SJCRH30 (cell line): ENCODE measurements around the gene TRIOBP. TPM values are rescaled to one million over a fixed set of nuclear protein-coding genes. Genes with fewer than 3 reads are reported as not detected.
A peak's percentile ranks its signal among the peaks of the same experiment; 100 is the strongest.

Source experiments
- DNase-seq, 2 experiments: peaks; one replicate each; pipeline ENCODE4 v3.0.0-alpha.2; 2015 to 2020
- H3K27ac ChIP-seq: fragments of 250-450 bp; sonication (Bioruptor Pico); 2 replicates; pipeline ENCODE4 v1.5.1; 2020; ENCODE audit warnings: mild to moderate bottlenecking, moderate library complexity
- H3K27me3 ChIP-seq: fragments of 250-450 bp; sonication (Bioruptor Pico); 2 replicates; pipeline ENCODE4 v1.5.1; 2020; ENCODE audit warnings: mild to moderate bottlenecking, moderate library complexity
- H3K36me3 ChIP-seq: fragments of 250-450 bp; sonication (Bioruptor Pico); 2 replicates; pipeline ENCODE4 v1.5.1; 2020; ENCODE audit warnings: mild to moderate bottlenecking, moderate library complexity
- H3K4me1 ChIP-seq: fragments of 250-450 bp; sonication (Bioruptor Pico); 2 replicates; pipeline ENCODE4 v1.5.1; 2020; ENCODE audit warnings: mild to moderate bottlenecking, moderate library complexity
- H3K4me3 ChIP-seq: fragments of 250-450 bp; sonication (Bioruptor Pico); 2 replicates; pipeline ENCODE4 v1.5.1; 2020; ENCODE audit warnings: mild to moderate bottlenecking, moderate library complexity
- H3K9me3 ChIP-seq: fragments of 250-450 bp; sonication (Bioruptor Pico); replicated peaks from 2 replicates; pipeline ENCODE4 v1.5.1; 2020; ENCODE audit warnings: mild to moderate bottlenecking, moderate library complexity
- total RNA-seq: library from RNA; depleted of rRNA; stranded (reverse); fragments of >200 nt; shearing (Covaris generic); gene quantifications from 2 replicates; pipeline ENCODE4 v1.2.3, GENCODE V29; 2014

Gene TRIOBP
- total RNA-seq, 1 experiment from 2014 or later = 16.8 TPM

DNA sequence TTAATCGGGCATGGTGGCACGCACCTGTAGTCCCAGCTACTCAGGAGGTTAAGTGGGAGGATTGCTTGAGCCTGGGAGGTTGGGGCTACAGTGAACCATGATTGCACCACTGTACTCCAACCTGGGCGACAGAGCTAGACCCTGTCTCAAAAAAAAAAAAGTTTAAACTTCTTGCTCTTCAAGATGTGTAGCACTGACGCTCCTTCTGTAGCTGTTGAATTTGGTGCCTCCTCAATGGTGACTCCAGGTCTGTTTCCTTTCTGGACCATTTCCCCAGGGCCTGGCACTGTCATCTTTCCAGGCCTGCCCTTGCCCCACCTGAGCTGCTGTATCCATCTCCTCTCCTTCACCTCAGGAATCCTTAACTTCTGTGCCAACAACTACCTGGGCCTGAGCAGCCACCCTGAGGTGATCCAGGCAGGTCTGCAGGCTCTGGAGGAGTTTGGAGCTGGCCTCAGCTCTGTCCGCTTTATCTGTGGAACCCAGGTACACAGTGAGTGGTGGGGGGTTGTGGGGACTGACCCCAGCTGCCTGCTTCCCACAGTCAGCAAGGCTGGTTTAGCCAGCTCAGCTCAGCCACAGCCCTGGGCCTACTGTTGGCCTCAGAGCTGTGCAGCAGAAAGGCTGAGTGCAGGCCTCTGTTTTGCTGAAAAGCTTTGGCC lies 113.0 kb downstream of the TRIOBP start:
- no peak overlapping the region for H3K4me3 ChIP-seq
- H3K9me3 ChIP-seq = no peaks in the 10 kb centered on the region
- H3K4me1 ChIP-seq = peaks cover 4% of the 10 kb centered on the region; the same call in 1 of the 2 replicates
- no peak overlapping the region for H3K27ac ChIP-seq
- no peaks in the 10 kb centered on the region for H3K36me3 ChIP-seq
- H3K27me3 ChIP-seq = no peaks in the 10 kb centered on the region
- DNase-seq = no peak

DNA sequence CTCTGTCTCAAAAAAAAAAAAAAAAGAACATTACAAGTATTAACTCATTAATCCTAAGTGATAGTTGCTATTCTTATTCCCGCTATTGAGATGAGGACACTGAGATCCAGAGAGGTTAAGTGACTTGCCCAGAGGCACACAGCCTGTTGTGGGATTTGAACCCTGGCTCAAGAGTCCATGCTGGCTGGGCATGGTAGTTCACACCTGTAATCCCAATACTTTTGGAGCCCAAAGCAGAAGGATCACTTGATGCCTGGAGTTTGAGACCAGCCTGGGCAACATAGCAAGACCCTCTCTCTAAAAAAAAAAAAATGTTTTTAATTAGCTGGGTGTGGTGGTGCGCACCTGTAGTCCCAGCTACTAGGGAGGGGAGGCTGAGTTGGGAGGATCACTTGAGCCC lies 115.0 kb downstream of the TRIOBP start:
- H3K4me1 ChIP-seq = no peaks in the 10 kb centered on the region
- DNase-seq = no peak
- no peaks in the 10 kb centered on the region for H3K9me3 ChIP-seq
- no peak overlapping the region for H3K4me3 ChIP-seq
- no peak overlapping the region for H3K27ac ChIP-seq
- no peaks in the 10 kb centered on the region for H3K27me3 ChIP-seq
- H3K36me3 ChIP-seq = no peaks in the 10 kb centered on the region

DNA sequence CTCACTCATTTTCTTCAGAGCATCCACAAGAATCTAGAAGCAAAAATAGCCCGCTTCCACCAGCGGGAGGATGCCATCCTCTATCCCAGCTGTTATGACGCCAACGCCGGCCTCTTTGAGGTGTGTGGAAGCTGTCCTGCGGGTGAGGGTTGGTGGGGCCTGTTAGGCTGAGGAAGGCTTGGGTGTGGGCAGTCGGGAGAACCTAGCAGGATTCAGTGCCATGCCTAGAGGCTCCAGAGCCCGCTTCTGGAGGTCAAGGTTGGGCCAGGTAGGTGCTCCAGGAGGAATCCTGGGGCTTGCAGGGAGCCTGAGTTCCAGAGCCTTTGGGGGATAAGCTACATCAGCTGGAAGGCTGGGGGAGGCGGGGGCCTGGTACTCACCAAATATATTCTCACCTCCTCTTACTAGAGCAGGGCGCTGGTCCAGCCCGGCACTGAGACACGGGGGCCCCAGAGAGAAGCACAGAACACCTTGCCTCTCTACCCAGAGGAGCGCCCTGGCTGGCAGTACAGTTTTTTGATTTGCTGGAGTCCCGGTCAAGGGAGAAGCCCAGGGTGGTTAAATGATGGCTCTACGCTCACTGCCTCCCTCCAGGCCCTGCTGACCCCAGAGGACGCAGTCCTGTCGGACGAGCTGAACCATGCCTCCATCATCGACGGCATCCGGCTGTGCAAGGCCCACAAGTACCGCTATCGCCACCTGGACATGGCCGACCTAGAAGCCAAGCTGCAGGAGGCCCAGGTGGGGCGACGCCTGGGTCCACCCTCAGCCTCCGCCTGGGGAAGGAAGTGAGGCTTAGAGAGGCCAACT lies 116.2 kb downstream of the TRIOBP start:
- no peaks in the 10 kb centered on the region for H3K9me3 ChIP-seq
- H3K27ac ChIP-seq = no peak overlapping the region
- DNase-seq = no peak
- H3K27me3 ChIP-seq = no peaks in the 10 kb centered on the region
- H3K4me3 ChIP-seq = no peak overlapping the region
- H3K36me3 ChIP-seq = no peaks in the 10 kb centered on the region
- H3K4me1 ChIP-seq = no peaks in the 10 kb centered on the region

DNA sequence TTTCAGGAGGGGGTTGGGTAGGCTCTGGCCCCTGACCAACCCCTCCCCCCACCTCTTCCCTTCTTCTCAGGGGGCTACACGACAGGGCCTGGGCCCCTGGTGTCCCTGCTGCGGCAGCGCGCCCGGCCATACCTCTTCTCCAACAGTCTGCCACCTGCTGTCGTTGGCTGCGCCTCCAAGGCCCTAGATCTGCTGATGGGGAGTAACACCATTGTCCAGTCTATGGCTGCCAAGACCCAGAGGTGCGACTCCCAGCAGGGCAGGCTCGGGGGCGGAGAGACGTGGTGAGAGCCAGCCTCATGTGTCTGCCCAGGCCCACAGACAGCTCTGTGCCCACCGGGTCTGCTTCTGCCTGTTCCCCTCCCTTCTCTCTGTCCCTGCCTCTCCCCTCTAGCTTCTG lies 118.7 kb downstream of the TRIOBP start:
- Histone ChIP-seq H3K4me1 (no peaks in the 10 kb centered on the region), H3K27me3 (no peaks in the 10 kb centered on the region), H3K9me3 (no peaks in the 10 kb centered on the region), H3K4me3 (no peak overlapping the region), H3K27ac (no peak overlapping the region), H3K36me3 (no peaks in the 10 kb centered on the region)
- DNase-seq = no peak

DNA sequence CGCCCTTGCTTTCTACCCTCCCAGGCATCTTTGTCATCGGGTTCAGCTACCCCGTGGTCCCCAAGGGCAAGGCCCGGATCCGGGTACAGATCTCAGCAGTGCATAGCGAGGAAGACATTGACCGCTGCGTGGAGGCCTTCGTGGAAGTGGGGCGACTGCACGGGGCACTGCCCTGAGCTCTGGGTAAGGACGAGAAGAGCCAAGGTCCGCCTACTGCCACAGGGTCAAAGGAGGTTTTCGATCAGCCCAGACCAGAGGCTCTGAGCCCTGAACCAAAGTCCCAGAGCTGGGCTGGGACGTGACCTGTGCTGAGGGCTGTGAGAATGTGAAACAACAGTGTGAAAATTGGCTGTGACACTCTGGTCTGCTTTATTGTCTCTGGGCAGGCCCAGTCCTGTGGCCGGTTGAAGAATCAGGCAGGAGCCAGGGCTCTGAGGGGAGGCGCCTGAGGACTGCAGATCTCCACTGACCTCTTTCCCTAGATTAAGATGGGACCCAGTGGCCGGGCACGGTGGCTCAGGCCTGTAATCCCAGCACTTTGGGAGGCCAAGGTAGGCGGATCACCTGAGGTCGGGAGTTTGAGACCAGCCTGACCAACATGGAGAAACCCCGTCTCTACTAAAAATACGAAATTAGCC lies 119.8 kb downstream of the TRIOBP start:
- no peak for DNase-seq
- Histone ChIP-seq H3K4me3 (no peak overlapping the region), H3K9me3 (no peaks in the 10 kb centered on the region)

DNA sequence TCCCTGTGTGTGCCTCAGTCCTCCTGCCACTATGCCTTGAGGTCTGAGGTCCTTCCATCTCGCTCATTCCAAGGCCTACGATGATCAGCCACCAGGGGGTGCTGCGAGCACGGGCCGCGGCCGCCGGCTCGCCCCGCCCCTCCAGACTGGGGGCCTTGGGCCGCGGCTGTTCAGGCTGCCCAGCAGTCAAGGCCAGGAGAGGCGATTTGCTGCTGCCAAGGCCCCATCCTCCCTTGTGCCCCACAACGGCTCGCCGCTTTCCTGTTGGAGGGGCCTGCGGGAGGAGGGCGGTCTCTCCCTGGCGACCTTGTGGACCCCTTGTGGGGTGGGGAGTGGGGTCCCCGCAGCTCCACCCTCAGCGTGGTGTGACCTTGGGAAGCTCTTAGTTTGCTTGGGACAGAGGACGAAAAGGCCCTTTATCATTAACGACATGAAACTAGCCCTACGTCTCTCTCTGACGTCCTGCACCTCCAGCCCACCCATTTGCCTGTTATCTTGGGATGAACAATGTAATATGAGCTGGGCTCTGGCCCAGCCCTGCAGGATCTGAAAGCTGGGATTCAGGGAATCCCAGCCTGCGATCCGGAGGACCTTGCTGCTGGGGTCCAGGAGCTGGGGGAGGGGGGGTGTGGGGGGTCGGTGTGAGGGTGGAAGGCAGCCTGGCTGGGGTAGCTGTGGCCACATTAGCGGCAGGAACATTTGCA lies 121.0 kb downstream of the TRIOBP start:
- Histone ChIP-seq H3K27me3 (no peaks in the 10 kb centered on the region), H3K4me3 (peak overlapping the region; percentile 53), H3K27ac (peak overlapping the region; percentile 77), H3K36me3 (no peaks in the 10 kb centered on the region), H3K4me1 (peaks cover 6% of the 10 kb centered on the region; the same call in 1 of the 2 replicates), H3K9me3 (no peaks in the 10 kb centered on the region)
- DNase-seq = peak; percentile 83 to 90

More for the DNA sequence above, 119.8 kb downstream of the TRIOBP start:
- no peaks in the 10 kb centered on the region for H3K36me3 ChIP-seq
- H3K4me1 ChIP-seq = no peaks in the 10 kb centered on the region
- no peaks in the 10 kb centered on the region for H3K27me3 ChIP-seq
- H3K27ac ChIP-seq = no peak overlapping the region

DNA sequence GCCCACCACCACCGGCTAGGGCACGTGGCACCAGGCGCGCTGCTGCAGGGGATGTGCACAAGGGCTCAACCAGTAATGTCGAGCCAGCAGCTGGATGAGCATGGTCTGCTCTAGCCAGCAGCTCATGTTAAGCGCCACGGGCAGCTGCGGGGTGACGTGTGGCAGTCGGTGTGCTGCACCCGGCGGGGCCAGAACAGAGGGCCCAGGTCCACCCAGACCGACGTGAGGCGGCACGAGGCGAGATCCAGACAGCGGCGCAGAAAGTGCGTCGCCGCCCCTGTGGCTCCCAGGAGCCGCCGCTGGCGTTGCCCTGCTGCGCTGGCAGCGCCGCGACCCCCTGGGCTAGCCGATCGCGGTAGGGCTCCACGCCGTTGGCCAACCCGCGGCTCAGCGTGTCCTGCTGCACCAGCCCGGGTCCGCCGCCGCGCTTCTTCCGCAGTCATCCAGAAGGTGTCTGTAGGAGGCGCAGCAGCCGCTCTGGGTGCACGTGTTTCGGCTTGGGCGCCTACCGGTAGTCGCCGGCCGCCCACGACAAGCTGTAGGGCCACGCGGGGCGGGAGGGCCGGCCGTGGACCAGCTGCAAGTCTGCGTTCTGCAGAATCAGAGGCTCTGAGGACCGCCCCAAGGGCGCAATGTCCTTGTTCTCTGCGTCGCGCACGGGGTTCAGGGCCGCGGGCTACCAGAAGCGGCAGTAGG lies 121.7 kb downstream of the TRIOBP start:
- peak overlapping the region; percentile 77; the same call in 1 of the 2 replicates for H3K27ac ChIP-seq

DNA sequence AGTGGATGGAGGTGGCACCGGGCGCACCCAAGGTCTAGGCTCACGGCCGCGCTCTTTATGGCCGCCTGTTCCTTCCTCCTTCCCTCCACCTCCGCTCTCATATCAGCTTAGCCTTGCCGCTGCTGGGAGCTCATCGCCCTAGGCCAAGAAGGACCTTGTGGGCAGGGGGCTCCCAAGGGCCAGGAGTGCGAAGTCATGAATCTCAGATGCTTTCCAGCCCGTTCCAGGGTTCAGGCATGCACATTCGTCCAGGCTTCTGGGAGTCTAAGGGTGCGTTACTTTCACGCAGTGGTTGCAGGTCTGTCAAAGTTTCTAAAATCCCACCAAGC lies 122.2 kb downstream of the TRIOBP start:
- Histone ChIP-seq H3K36me3 (no peaks in the 10 kb centered on the region), H3K27me3 (no peaks in the 10 kb centered on the region), H3K4me3 (no peak overlapping the region), H3K9me3 (no peaks in the 10 kb centered on the region), H3K27ac (no peak overlapping the region), H3K4me1 (peaks cover 7% of the 10 kb centered on the region; the same call in 1 of the 2 replicates)
- no peak for DNase-seq

More for the DNA sequence above, 121.7 kb downstream of the TRIOBP start:
- Histone ChIP-seq H3K36me3 (no peaks in the 10 kb centered on the region), H3K9me3 (no peaks in the 10 kb centered on the region), H3K4me3 (peak overlapping the region; percentile 53), H3K4me1 (peaks cover 7% of the 10 kb centered on the region; the same call in 1 of the 2 replicates), H3K27me3 (no peaks in the 10 kb centered on the region)
- peak; percentile 79 to 80 for DNase-seq

DNA sequence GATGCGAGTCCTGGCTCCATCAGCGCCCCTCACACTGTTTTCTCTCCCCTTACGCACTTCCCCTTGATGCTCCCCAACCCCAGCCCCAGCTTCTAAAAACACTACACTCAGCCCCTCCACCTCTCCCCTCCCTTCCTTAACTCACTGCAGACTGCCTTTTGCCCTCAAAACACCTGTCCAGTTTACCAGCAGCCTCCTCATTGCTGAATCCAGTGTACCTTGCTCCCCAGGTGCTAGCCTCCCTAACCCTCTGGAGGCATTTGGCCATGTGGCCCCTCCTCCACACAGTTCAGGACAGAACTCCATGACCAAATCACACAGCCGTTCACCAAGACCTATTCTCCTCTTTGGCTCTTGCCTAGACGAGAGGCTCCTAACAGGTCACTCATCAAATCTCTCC lies 123.5 kb downstream of the TRIOBP start:
- H3K27ac ChIP-seq = no peak overlapping the region
- H3K9me3 ChIP-seq = no peaks in the 10 kb centered on the region
- H3K4me3 ChIP-seq = no peak overlapping the region
- DNase-seq = no peak
- no peaks in the 10 kb centered on the region for H3K27me3 ChIP-seq
- H3K36me3 ChIP-seq = no peaks in the 10 kb centered on the region
- peaks cover 7% of the 10 kb centered on the region; the same call in 1 of the 2 replicates for H3K4me1 ChIP-seq

DNA sequence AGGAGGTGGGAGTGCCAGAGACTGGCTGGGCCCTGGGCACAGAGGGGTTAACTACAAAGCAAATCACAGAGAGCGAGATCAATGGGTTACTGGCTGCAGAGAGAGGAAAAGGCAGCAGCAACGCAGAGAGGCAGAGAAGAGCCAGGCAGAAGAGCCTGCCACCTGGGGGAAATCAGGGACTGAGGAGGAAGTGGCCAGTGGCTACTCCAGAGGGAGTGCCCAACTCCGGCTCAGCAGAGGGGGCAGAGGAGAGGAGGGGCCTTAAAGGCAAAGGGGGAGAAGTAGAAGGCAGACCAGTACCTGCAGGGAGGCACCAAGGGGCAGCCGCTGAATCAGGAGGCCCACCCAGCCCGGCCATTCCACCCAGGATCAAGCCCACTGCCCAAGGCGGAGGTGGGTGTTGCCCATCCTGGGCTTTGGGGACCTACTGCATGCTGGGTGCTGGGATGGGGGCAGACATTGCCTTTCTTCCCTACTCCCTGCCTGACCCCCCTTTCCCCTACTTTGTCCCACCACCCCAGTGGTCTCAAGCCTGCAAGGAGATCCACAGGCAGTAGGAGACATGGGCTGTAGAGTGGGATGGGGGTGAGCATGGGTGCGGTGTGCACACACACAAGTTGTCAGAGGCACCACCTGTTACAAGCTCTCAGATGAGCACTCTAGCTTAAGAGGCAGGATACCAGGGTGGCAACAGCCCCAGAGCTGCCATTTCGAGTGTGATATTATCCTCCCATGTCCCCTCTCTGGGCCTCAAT lies 125.4 kb downstream of the TRIOBP start:
- Histone ChIP-seq H3K27me3 (no peaks in the 10 kb centered on the region), H3K27ac (no peak overlapping the region), H3K9me3 (no peaks in the 10 kb centered on the region), H3K4me3 (no peak overlapping the region), H3K4me1 (peaks cover 7% of the 10 kb centered on the region; the same call in 1 of the 2 replicates), H3K36me3 (no peaks in the 10 kb centered on the region)
- peak in 1 of 2 experiments; percentile 45 for DNase-seq

DNA sequence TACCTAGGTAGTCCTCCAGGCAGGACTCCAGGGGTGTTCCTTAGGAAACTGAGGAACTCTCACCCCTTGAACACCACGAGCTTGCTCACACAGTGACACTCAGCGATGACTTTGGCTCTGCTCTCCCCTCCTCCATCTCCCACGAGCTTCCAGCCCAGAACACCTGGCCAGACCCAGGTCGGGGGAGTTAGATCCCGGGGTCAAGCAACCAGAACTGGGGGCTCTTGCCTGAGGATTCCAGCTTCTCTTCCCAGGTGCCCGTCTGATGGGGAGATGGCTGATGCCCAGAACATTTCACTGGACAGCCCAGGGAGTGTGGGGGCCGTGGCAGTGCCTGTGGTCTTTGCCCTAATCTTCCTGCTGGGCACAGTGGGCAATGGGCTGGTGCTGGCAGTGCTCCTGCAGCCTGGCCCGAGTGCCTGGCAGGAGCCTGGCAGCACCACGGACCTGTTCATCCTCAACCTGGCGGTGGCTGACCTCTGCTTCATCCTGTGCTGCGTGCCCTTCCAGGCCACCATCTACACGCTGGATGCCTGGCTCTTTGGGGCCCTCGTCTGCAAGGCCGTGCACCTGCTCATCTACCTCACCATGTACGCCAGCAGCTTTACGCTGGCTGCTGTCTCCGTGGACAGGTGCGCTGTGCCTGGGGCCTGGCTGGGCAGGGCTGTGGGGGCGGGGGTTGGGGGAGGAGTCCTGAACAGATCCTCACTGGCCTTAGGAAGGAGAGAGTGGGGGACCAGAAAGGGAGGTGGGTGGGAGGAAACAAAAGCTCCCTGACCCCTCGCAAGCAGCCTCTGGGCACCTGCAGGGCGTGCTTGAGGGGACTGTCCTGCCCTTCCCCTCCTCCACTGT lies 126.5 kb downstream of the TRIOBP start, which contains the start of gene GALR3:
TSS of gene GALR3 (plus strand) at position 249 of the 852 bp plus-strand sequence. CDS start at position 274, 25 bp downstream.
- Histone ChIP-seq H3K27me3 (no peaks in the 10 kb centered on the region), H3K36me3 (no peaks in the 10 kb centered on the region), H3K4me1 (peaks cover 7% of the 10 kb centered on the region; the same call in 1 of the 2 replicates), H3K27ac (no peak within 1 kb of the TSS), H3K4me3 (no peak within 1 kb of the TSS), H3K9me3 (no peaks in the 10 kb centered on the region)
- DNase-seq = no peak

DNA sequence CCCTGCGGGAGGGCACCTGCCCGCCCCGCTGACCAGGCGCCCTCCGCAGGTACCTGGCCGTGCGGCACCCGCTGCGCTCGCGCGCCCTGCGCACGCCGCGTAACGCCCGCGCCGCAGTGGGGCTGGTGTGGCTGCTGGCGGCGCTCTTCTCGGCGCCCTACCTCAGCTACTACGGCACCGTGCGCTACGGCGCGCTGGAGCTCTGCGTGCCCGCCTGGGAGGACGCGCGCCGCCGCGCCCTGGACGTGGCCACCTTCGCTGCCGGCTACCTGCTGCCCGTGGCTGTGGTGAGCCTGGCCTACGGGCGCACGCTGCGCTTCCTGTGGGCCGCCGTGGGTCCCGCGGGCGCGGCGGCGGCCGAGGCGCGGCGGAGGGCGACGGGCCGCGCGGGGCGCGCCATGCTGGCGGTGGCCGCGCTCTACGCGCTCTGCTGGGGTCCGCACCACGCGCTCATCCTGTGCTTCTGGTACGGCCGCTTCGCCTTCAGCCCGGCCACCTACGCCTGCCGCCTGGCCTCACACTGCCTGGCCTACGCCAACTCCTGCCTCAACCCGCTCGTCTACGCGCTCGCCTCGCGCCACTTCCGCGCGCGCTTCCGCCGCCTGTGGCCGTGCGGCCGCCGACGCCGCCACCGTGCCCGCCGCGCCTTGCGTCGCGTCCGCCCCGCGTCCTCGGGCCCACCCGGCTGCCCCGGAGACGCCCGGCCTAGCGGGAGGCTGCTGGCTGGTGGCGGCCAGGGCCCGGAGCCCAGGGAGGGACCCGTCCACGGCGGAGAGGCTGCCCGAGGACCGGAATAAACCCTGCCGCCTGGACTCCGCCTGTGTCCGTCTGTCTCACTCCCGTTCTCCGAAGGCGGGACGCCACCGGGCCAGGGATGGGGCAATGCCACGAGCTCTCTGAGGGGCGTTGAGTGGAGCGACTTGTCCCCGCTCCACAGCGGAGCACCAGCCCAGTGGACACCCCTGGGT lies 128.1 kb downstream of the TRIOBP start:
- Histone ChIP-seq H3K27me3 (no peaks in the 10 kb centered on the region), H3K36me3 (no peaks in the 10 kb centered on the region), H3K9me3 (no peaks in the 10 kb centered on the region), H3K4me3 (no peak overlapping the region), H3K27ac (no peak overlapping the region), H3K4me1 (peaks cover 7% of the 10 kb centered on the region; the same call in 1 of the 2 replicates)
- no peak for DNase-seq
